COR-L47 (cell line): ENCODE measurements around the gene DCC.

Source experiments
- DNase-seq: peaks from one replicate; lab custom pipeline; 2025; lab: John Stamatoyannopoulos, UW

DCC gene

DNA sequence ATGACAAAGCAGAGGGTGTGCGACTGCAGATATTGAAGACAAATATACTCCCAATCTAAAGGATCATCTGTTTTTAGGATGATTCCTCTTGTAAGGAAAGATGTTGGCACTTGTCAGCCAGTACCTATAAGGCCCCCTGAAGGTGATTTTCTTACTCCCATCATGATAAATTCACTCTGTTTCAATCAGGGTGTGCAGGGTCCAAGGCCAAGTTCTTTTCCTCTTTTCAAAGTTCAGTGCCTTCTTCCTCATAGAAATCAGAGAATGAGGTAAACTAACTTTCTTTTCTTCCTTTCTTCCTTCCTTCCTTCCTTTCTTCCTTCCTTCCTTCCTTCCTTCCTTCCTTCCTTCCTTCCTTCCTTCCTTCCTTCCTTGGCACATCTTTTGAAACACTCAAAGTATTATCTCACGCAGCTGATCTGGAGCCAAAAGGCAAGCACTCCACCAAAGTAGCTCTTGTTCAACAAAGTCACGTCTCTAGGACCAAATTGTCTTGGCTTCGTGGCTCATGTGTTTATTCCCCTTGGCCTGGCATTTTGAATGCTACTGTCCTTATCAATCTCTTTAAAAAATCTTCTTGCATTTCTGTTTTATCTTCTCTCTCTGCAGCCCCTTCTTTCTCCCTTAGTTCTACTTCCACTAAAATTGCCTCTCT lies 87.7 kb downstream of the DCC start:
- DNase-seq: no peak

DNA sequence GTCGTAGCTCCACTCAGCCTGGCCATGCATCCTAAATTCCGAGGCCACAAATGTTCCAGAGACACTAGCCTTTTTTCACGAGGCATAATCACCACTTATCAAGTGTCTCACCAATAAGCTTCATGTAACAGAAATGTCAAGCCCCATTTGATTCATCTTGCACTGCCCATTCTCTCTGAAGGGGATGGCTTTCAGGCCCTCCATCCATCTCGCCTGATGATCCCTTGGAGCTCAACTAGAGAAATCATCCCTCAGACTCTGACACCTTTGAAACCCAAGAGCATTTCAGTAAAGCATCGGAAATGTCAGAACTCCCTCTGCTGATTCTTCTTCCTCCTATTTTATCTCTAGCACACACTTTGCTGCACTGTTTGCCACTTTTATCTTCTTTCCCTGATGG lies 91.7 kb downstream of the DCC start:
- no peak for DNase-seq

DNA sequence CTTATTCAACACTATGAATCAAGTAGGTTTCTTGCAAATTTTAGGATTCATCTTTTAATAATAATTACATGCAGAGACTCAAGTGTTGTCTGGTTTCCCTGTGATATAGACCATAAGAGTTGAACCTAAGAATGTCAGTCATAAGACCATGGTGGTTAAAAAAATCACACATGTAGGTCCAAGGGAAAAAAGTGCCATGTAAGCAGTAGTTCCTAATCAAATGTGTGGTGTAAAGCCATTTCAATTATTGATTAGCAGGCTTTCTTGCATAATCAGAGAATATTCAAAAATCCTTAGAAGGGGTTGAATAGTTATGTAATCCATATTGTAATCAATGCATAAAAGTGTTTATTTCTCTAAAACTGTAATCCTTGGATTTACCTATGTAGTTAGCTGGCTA lies 93.8 kb downstream of the DCC start:
- no peak for DNase-seq

DNA sequence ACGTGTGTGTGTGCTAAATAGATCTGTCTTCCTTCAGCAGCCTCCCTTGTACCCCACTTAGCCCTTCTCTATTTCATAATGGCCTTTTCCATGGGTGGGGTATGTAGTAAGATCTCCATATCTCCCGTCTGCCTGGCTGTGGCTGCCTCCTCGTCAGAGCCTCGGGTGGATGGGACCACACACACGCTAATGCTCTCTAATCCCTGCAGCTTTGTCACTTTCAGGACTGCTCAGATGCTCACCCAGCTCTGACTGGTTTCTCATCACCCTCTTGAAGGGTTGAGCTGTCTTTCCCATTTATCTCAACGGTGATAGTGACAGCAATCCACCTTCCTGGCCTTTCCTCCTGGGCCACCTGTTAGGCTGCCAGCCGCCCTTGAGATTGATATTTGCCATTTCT lies 95.3 kb downstream of the DCC start:
- DNase-seq: no peak

DNA sequence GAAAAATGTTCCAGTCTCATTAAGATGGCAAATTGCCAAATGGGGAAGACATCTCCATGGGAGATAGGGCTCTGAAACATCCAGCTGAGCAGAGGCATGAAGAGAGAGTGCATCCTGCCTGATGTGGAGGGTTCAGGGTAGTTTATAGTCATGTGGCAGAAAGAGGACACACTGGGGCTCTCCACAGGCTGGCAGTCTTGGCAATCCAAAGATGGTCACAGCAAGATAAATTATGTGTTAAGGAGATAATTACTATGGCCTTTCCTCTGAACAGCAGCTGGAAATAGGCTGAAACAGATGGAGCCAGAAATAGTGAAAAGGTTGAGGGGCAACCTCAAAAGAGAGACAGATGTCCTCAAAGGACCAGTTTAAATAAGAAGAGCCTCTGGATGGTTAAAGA lies 97.2 kb downstream of the DCC start:
- peak; percentile 63 for DNase-seq

DNA sequence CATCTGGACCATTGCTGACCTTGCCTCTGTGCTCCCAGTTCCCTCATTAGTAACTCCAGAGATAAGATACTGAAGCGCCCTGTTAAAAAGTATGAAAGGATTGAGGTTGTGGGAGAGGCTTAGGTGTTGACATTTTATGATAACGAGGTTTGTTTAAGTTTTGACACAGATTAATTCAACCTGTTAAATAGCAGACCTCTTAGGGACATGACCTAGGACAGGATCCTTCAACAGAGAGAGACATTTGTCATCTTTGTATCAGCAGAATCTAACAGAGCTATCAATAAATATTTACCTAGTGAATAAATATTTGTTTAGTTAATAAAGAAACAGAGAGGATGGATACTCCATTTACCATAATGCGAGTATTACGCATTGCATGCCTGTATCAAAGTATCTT lies 99.5 kb downstream of the DCC start:
- no peak for DNase-seq

DNA sequence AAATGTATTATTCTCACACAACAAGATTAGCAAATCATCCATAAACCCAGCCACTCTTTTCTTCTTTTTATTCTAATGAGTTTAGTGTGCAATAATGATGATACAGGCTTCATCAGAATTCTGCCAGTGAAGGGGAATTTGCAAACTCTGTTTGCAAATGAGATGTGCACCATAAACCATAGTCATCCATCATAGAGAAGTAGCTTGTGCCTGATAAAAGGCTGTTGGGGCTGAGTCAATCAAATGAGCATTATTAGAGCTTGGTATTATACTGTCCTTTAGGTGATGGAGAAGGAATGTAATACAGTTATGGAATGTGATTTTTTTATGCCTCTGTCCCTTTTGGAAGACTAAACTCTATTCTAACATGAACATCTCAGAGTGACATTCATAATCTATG lies 101.8 kb downstream of the DCC start:
- no peak for DNase-seq

DNA sequence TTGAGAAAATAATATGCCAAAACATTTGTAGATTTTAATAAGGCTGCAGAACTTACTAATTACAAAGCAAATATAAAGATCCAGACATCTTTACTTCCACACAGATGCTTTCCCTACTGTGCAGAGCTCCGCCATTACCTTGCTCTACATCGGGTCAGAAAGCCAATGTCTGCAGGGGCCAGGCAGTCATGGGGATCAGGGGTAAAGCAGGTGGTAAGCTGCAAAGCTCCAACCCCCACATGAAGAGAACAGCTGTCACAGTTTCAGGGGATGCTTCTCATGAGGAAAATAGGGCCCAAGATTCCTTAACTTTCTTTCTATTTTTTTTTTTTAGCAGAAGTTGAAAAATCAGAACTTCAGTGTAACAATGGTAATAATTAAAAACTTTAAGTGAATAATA lies 102.7 kb downstream of the DCC start:
- no peak for DNase-seq

DNA sequence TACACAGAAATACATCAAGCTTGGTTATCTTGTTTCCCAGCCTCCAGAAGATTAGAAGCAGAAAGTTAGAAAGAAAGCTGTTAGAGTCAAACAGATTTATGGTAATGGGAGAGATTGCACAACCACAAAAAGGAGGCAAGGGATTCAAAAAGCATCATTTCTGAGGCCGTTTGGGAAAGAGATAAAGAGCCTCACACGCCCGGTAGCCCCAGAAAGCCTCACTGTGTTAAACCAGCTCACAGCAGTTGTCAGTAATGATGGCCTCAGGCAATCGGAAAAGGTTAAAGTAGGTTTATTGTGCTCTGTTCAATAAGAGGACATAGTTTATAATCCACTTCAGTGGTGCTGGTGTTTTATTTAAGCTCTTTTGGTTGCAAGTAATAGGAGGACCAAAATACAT lies 111.3 kb downstream of the DCC start:
- no peak for DNase-seq

DNA sequence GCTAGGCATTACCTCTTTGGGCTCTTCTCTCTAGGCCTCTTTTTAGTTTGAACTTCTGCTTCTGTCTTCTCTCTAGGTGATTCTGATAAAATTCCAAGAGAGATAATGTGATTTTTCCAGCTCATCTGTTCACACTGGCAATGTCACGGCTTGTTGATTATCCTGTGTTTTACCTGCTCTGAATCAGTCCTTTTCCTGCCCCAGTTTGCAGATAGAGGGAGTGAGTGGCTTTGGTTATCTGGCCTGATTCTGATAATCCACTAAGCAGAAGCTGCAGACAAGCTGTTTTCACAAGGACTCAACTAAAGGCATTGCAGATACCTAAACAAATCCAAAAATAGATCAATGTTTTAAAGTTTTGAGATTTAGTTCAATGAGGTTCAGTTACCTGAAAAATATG lies 111.9 kb downstream of the DCC start:
- DNase-seq: no peak

DNA sequence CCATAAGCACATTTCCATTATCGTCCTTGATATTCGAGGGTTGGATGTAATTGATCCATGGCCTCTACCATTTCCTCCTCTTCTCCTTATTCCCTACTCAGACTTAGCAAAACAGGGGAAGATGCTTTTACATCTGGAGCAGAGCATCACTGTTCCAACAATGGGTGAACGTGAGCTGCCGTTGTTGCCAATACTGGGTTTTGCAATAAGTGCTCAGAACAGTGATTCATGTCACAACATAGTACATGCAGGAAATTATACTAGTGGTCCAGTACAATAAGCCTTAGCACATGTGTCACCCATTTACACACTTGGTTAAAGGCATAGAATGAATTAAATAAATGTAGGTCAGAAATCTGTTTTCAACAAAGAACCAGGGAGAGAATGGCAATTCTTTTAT lies 112.4 kb downstream of the DCC start:
- no peak for DNase-seq

DNA sequence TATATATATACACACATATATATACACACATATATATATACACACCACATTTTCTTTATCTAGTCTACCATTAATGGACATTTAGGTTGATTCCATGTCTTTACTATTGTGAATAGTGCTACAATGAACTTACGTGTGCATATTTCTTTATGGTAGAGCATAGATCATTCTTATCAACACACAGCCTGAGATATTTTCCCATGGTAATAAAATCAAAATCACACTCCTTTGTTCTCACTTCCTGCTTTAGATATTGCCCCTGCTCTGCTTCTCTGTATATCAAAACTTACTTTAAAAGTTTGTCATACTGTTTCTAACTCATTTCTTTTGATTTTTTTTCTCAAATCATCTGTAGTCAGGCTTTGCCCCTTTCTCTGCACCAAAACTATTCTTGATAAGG lies 119.9 kb downstream of the DCC start:
- no peak for DNase-seq

DNA sequence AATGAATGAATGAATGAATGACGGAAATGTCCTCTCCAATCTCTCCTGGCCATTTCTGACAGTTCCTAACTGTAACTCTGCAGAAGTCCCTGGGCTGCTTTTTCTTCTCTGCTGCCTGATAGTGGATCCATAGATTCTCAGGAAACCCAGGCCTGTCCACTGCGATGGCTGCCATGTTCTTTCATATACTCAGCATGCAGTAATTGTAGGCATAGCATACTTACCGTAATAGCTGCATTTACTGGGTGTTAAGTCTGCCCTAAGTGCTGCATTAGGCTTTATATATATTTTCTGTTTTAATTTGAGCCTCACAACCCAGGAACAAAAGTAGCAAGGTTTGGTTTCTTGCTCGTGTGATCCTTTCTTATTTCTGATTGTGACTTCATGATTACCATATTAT lies 122.9 kb downstream of the DCC start:
- DNase-seq: no peak

DNA sequence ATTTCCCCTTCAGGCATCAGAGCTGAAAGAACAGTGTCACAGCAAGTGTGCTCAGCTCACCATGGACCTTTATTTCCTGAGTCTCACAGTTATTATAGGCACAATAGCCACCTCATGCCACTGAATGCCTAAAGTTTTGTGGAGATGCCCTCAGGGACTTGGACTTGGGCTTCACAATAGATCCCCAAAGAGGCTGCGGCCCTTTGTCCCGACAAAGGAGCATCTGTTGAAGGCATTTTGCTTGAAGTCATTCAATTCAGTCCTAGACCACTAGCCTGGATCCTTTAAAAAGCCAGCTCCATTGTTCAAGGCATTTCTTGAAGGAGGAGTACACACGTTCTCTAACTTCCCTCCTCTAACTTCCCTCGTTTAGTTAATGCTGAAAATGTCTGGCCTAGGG lies 125.4 kb downstream of the DCC start:
- DNase-seq: no peak

DNA sequence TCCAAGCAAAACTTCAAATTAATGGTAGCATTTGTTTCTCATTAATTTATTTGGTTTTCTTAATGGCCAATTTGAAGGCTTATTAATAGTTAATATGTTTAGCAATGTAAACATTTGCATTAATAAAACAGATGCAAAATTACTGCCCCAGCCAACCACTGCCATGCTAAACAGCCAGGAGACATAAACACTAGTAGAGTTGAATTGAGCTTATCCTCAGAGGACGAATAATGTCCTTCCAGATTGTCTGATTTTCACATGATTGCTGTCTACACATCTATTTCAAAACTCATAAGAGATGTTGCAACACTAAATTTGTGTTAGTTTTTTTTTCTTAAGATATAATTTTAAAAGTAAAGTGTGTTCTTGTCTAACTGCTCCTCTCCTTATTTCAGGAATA lies 128.5 kb downstream of the DCC start:
- no peak for DNase-seq

DNA sequence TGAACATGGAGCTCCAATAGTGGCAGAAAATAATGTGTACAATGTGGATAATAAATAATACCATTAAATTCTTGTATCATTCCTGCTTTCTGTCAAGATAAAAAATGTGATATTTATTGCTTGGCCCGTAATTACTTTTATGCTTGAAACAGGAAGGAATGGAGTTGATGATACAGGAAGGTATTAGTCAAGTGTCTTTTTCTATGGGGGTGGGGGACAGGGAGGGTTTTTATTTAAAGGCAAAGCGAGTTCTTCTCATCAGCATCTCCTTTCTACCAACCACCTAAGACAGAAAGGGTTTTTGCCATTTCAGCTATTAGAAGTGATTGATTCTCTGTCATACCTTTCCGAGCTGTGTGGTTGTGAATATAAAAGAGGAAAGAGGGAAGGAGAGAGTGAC lies 135.3 kb downstream of the DCC start:
- no peak for DNase-seq

DNA sequence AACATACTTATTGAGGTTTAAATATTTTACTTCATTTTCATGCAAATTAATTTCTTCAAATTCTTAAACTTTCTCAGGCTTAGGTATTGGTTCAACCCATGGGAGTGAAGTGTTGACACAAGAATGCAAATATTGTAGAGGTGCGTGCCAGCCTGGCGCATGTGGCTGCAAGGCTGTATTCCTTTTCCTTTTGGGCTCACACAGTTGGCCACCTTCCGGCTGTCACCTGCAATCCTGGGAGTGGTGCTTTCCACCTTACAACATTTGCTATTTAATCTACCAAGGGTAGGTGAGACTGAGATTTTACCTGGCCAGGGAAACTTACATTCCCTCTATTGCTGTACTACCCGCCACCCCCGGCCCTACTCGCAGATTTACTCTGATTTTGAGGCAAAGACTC lies 141.1 kb downstream of the DCC start:
- DNase-seq: no peak

DNA sequence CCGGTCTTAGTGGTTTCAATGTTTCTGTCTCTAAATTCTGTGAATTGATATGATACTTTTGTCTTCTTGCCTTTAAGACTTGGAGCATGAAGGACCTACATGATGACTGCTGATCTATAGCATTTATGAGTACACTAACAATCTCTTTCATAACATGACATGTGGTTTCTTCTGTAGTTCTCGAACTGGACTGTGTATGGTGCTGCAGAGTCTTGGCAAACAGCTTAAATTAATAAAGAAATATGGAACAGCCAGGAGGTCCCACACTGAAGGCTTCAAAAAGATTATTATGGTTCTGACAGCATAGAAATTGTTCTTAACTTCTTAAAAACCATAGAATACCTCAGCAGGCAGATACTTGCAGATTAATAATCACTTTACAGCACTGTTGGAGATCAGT lies 145.0 kb downstream of the DCC start:
- DNase-seq: peak; percentile 2

DNA sequence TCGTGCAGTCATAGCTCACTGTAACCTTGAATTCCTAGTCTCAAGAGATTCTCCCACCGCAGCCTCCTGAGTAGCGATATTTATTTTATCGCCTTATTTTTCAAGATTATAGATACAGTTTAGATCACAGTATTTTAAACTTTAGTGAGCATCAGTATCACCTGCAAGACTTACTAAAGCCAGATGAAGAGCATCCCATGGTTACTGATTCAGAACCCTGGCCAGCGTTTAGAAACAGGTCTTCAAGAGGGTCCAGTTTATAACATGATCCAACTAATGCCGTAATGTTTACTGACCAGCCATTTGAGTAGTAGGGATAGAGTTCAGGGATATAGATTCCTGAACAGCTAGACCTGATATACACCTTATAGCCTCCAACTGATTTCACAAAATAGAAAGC lies 146.1 kb downstream of the DCC start:
- no peak for DNase-seq

DNA sequence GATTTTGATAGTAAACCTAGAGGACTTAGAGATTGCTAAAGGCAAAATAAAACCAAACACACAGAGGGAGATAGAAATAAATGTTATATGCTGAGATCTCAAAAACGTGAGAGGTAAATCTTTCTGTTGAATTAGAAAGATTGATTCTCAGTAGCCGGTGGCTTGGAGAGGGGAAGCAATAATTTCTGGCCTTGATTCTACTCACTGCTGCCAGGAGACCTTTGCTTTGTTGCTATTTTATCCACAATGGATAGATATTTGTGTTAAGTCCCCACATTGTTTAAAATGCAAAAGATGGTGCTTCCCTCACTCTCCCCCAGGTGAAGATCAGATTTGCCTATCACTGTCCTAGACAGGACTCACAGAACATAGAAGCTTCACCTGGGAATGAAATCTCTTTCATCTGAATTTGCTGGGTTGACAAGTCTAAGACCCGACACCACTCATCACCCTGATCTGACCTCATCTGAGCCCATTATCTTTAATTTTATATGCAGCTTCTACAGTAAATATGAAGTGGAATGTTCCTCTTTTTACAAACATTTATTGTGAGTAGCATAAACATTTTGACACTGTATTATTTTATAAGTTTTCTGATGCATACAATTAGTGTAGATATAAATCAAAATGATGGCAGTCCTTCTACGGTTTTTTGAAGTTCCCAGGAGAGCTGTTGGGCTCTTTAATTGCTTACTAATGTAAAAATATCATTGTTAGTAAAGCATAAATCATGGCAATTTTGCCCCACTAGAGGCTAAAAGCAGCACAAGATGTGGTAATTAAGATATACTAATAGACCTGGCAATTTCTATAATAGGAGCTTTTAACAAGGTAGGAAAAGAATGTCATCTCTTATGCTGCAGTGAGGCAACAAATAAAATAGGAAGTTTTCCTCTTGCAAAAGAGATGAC lies 149.7 kb downstream of the DCC start:
- DNase-seq: peak; percentile 6

DNA sequence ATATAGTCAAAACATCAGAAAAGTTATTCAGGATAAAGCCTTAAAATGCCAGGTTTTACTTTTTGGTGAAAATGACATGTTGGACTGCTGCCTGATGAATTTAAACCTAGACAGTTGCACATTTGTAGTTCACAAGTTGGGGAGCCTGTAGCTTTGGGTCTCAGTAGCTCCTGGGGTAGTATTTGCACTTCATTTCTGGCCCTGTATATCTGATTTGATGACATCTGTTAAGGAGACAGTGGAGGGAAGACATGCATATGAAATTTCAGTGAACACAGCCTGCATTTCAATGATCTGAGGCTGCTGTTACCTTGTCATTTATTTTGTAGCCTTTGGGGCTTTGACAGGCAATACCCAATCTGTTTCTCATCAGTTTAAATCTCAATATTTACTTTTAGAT lies 156.4 kb downstream of the DCC start:
- DNase-seq: no peak

DNA sequence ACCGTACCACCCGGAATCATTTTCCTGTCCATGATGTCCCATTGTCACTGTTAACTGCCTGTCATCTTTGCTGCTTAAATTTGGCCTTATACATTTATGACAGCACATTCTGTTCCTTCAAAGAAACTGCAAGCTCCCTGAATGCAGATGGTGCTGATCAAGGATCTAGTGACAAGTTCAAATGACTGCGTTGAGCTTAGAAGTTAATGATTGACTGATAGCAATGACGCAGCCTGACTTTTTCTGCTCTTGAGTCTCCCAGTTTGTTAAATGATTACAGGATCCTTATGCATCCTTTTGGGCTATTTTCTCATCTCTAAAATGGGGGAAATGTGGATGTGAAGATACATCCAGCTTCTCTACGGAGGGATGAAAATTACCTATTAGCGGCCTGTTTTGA lies 159.0 kb downstream of the DCC start:
- DNase-seq: no peak

DNA sequence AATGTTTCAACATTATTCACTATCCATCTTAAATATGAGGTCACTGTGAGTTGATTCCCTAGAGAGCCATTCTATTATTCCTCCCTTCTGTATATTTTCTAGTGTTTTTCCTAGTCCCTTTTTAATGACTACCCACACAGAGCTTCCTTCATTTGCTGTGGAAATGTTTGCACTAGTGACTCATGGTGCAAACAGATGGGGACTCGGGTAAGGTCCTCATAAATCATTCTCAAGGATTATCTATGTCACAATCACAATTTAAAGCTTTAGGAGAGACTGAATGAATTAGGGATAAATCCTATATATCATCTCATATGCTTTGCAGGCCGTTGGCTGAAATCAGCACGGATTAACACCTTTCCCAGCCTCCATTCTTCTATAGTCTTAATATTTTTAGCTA lies 159.6 kb downstream of the DCC start:
- peak; percentile 25 for DNase-seq

DNA sequence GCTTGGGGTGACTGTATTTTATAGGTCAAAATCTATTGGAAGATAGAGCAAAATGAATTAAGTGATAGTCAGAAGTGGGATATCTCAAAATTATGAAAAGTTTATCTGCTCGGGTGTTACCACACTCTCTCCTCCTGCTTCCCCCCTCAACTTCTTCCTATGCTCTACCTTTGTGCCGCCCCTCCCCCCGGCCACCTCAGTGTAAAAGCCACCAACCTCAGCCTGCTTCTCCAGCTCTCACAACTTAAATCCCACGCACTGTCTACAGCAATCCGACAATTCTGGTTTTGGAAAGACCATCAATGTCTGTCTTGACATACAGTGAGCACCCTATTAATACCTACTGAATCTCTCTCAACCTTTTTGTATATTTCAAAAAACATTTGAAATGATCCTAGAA lies 164.6 kb downstream of the DCC start:
- DNase-seq: no peak
